Measurements from ENCODE around the gene CADPS. TPM values are rescaled to one million over a fixed set of nuclear protein-coding genes. Genes with fewer than 3 reads are reported as not detected.

The CADPS gene
- total RNA-seq, 1 donor from 2014 or later, result not detected

DNA sequence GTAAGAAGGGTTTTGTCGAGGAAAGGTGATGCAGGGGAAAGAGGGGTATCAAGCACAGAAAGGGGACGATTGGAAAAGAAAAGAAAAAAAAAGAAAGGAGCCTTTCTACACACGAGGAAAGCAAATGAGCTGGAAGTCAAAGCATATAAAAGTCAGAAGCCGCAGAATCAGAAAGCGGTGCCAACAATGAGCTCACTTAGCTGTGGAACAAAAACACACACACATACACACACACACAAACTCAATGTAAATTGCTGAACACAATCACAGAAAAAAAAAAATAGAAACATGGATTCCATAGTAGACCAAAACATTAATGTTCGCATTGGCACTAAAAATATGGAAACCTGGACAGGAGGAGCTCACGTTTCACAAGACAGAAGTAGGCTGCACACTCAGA is 438.4 kb downstream of the CADPS start:
- no peaks in the 10 kb centered on the region for H3K9me3 ChIP-seq

DNA sequence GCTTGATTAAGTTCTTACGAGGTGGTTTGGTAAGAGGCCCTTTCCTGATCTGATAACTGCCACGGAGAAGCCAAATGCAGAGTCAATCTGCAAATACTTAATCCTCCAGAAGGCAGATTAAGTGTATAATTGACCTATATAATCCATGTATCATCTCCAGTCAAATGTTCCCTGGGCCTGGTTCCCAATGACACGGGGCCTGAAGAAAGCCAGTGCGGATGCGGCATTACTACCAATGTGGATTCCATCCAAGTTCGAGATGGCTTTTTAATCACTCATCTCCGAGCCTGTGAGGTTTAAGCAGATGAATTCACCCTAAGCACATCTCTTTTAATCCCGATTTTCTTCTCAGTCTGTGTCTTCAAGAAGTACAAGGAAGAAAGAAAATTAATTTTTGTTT is 441.8 kb downstream of the CADPS start:
- Histone ChIP-seq H3K36me3 (no peaks in the 10 kb centered on the region), H3K27ac (no peak overlapping the region), H3K9me3 (no peaks in the 10 kb centered on the region), H3K27me3 (no peaks in the 10 kb centered on the region), H3K4me3 (no peak overlapping the region), H3K4me1 (no peaks in the 10 kb centered on the region)
- intact Hi-C loops (cut with DNase I), result no loop called here
- TF ChIP-seq, protein P1, sequence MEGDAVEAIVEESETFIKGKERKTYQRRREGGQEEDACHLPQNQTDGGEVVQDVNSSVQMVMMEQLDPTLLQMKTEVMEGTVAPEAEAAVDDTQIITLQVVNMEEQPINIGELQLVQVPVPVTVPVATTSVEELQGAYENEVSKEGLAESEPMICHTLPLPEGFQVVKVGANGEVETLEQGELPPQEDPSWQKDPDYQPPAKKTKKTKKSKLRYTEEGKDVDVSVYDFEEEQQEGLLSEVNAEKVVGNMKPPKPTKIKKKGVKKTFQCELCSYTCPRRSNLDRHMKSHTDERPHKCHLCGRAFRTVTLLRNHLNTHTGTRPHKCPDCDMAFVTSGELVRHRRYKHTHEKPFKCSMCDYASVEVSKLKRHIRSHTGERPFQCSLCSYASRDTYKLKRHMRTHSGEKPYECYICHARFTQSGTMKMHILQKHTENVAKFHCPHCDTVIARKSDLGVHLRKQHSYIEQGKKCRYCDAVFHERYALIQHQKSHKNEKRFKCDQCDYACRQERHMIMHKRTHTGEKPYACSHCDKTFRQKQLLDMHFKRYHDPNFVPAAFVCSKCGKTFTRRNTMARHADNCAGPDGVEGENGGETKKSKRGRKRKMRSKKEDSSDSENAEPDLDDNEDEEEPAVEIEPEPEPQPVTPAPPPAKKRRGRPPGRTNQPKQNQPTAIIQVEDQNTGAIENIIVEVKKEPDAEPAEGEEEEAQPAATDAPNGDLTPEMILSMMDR (IDR thresholded peaks at IDR 0.05), result no peak
- no peak for DNase-seq (ENCODE audit: low spot score in 2 of 2)

More for the DNA sequence above, 438.4 kb downstream of the CADPS start:
- Histone ChIP-seq H3K36me3 (no peaks in the 10 kb centered on the region), H3K4me3 (no peak overlapping the region), H3K27me3 (no peaks in the 10 kb centered on the region), H3K27ac (no peak overlapping the region), H3K4me1 (no peaks in the 10 kb centered on the region)
- no peak for DNase-seq (ENCODE audit: low spot score in 2 of 2)
- TF ChIP-seq, protein P1 (IDR thresholded peaks at IDR 0.05), result no peak
- intact Hi-C loops (cut with DNase I), result no loop called here

DNA sequence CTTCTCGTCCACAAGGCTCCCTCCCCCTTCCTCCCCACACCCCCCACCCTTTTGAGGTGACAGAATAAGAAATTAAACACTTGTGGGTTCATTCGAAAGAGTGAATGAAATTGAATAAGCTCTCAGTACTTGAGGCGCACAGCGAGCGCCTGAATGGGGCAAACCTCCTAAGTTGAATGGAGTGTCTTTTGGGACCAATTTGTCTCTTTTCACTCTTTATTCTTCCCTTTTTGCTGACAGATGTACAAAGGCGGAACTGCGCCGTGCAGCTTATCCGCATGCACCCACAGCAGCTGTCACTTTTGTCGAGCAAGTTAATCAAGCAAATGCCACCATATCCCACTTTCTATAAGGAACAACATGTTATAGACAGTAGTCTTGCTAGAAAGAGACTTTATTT is 454.0 kb downstream of the CADPS start:
- no peak for DNase-seq (ENCODE audit: low spot score in 2 of 2)
- no peaks in the 10 kb centered on the region for H3K27me3 ChIP-seq
- H3K36me3 ChIP-seq, result no peaks in the 10 kb centered on the region
- intact Hi-C loops (cut with DNase I), result no loop called here
- H3K9me3 ChIP-seq, result no peaks in the 10 kb centered on the region
- no peaks in the 10 kb centered on the region for H3K4me1 ChIP-seq
- TF ChIP-seq, protein P1 (IDR thresholded peaks at IDR 0.05), result no peak
- no peak overlapping the region for H3K4me3 ChIP-seq
- H3K27ac ChIP-seq, result no peak overlapping the region

DNA sequence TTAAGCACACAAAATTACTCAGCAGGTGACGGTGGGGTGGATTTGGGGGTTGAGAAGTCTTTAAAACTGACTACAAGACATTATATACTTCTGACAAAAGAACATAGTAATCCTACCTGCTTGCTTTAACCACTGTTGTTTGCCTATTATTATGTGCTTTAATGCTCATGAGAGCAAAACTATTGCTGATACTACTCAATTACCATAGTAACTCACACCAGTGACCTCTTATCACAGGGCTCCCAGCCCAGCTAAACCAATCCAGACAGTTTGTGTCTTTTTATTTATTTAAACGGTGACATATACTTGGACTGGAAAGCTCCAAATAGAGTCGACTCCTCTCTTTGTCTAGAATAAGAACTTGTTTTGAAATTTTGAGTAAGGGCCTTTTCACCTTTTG is 459.1 kb downstream of the CADPS start:
- TF ChIP-seq, protein P1 (IDR thresholded peaks at IDR 0.05), result no peak
- intact Hi-C loops (cut with DNase I), result no loop called here
- Histone ChIP-seq H3K27me3 (no peaks in the 10 kb centered on the region), H3K4me3 (no peak overlapping the region), H3K4me1 (no peaks in the 10 kb centered on the region), H3K27ac (no peak overlapping the region), H3K9me3 (no peaks in the 10 kb centered on the region), H3K36me3 (no peaks in the 10 kb centered on the region)
- no peak for DNase-seq (ENCODE audit: low spot score in 2 of 2)

DNA sequence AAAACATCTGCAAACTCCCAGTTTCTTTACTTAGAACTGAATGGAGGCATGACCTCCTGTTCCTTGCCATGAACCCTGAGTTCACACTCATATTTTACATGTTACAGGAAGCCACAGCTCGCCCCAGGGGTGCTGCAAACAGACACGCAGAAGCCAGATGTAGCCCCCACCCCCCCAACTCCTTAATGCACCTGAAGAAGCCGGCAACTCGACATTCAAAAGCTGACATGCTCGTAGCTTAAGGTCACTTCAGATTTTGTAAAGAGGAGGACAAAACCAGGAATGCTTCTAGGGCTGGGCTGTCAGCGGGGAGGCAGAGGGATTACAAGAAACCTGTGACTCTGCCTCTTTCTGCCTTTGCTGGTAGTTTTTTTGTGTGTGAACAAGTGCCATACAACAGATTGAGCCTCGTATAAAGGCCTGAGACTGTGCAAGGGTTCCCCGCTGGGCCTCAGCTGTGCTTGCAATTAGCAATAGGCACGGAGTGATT is 459.9 kb downstream of the CADPS start:
- no peak overlapping the region for H3K27ac ChIP-seq
- H3K36me3 ChIP-seq, result no peaks in the 10 kb centered on the region
- no peak for DNase-seq (ENCODE audit: low spot score in 2 of 2)
- H3K9me3 ChIP-seq, result no peaks in the 10 kb centered on the region
- no peak overlapping the region for H3K4me3 ChIP-seq
- no peaks in the 10 kb centered on the region for H3K27me3 ChIP-seq
- H3K4me1 ChIP-seq, result no peaks in the 10 kb centered on the region
- intact Hi-C loops (cut with DNase I), result no loop called here
- TF ChIP-seq, protein P1 (IDR thresholded peaks at IDR 0.05), result no peak

DNA sequence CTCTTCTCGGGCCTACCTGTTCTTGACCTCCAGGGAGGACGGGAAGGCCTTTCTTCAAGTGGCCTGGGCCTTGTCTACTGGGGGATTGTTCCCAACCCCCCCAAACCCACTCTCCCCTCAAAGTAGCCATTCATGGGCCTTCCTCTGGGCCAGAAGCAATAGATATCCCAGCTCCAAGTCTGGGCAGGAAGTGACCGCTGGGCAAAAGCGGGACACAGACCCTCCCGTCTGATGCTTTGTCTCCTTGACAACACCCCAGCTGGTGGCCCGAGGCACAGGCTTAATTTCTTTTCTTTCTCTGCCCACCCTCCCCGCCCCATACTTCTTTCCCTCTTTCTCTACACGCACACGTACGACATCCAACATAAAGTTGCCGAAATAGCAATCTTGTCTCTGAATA is 460.4 kb downstream of the CADPS start:
- intact Hi-C loops (cut with DNase I), result no loop called here

More for the DNA sequence above, 460.4 kb downstream of the CADPS start:
- TF ChIP-seq, protein P1 (IDR thresholded peaks at IDR 0.05), result no peak
- no peak for DNase-seq (ENCODE audit: low spot score in 2 of 2)
- H3K4me3 ChIP-seq, result no peak overlapping the region
- no peaks in the 10 kb centered on the region for H3K9me3 ChIP-seq
- H3K36me3 ChIP-seq, result no peaks in the 10 kb centered on the region
- no peaks in the 10 kb centered on the region for H3K27me3 ChIP-seq
- no peaks in the 10 kb centered on the region for H3K4me1 ChIP-seq
- H3K27ac ChIP-seq, result no peak overlapping the region
